Posterior cingulate gyrus (tissue), 11 donors: Measurements from ENCODE around the gene MAP3K20.
A peak's percentile ranks its signal among the peaks of the same experiment; 100 is the strongest.
"Not testable (repeated sequence)": the region's sequence is repeated elsewhere in the genome, so short reads cannot be mapped to it uniquely, and the experiment has no call there.

Experiments
- DNase-seq, 10 donors: peaks; one replicate each; pipeline versions ENCODE4 v3.0.0 to v3.0.0-alpha.2; 2020 to 2021; ENCODE audit warnings: mixed read lengths in 3 of 10
- intact Hi-C: fragments of 100-400 bp; cut with DNase I; formaldehyde crosslinking; loops from one replicate; pipeline ENCODE4 v1.15.1; 2023

MAP3K20 gene

GRCh38 chr2:173075781-173076580 lies at the start of gene MAP3K20:
TSS of gene MAP3K20 (plus strand) at chr2:173075846. CDS start at chr2:173091032, 15,186 bp downstream.
- DNase-seq, result peak; percentile 25 to 91 (median 60)
- intact Hi-C loops, result no loop called here

- intact Hi-C loops, result loop anchor here (5.0 kb wide), 1 partner anchor 1316 kb away; no protein-coding TSS in a partner anchor
- no peak for DNase-seq
Measured at GRCh38 chr2:173026479-173026878, 49.2 kb upstream of the MAP3K20 start.

- intact Hi-C loops, result loop anchor here (1.0 to 5.0 kb wide), 2 partner anchors 183 to 1315 kb away; no protein-coding TSS in a partner anchor
- DNase-seq, result peak in 9 of 10 donors; percentile 34 to 94 (median 79)
Measured at GRCh38 chr2:173027181-173028128, 48.2 kb upstream of the MAP3K20 start.

- no peak for DNase-seq
- intact Hi-C loops, result loop anchor here (5.0 kb wide), 1 partner anchor 1314 kb away; no protein-coding TSS in a partner anchor
Measured at GRCh38 chr2:173028141-173028540, 47.5 kb upstream of the MAP3K20 start.

GRCh38 chr2:173028671-173029070 lies 47.0 kb upstream of the MAP3K20 start:
- DNase-seq, result no peak
- intact Hi-C loops, result loop anchor here (5.0 kb wide), 1 partner anchor 1314 kb away; no protein-coding TSS in a partner anchor

GRCh38 chr2:173030561-173031490 lies 44.8 kb upstream of the MAP3K20 start:
- intact Hi-C loops, result no loop called here
- peak in 1 of 10 donors; percentile 23 for DNase-seq

GRCh38 chr2:173032032-173032431 lies 43.6 kb upstream of the MAP3K20 start:
- intact Hi-C loops, result no loop called here
- DNase-seq, result no peak

- intact Hi-C loops, result no loop called here
Measured at GRCh38 chr2:173033084-173033483, 42.6 kb upstream of the MAP3K20 start.

GRCh38 chr2:173034143-173034542 lies 41.5 kb upstream of the MAP3K20 start:
- intact Hi-C loops, result no loop called here
- DNase-seq, result no peak

More at GRCh38 chr2:173033084-173033483, 42.6 kb upstream of the MAP3K20 start:
- DNase-seq, result no peak

- intact Hi-C loops, result no loop called here
- DNase-seq, result no peak
Measured at GRCh38 chr2:173037245-173038120, 38.2 kb upstream of the MAP3K20 start.

- DNase-seq, intact Hi-C loops: not testable (repeated sequence)
Measured at GRCh38 chr2:173038257-173038656, 37.4 kb upstream of the MAP3K20 start.

GRCh38 chr2:173040729-173041128 lies 34.9 kb upstream of the MAP3K20 start:
- intact Hi-C loops, result no loop called here
- DNase-seq, result no peak

GRCh38 chr2:173043476-173043875 lies 32.2 kb upstream of the MAP3K20 start:
- intact Hi-C loops, result no loop called here
- DNase-seq, result peak in 2 of 10 donors; percentile 12 to 14

GRCh38 chr2:173043897-173044519 lies 31.6 kb upstream of the MAP3K20 start:
- no peak for DNase-seq
- intact Hi-C loops, result no loop called here

- intact Hi-C loops, result no loop called here
- DNase-seq, result no peak
Measured at GRCh38 chr2:173044686-173045085, 31.0 kb upstream of the MAP3K20 start.

- no peak for DNase-seq
- intact Hi-C loops, result no loop called here
Measured at GRCh38 chr2:173045181-173045580, 30.5 kb upstream of the MAP3K20 start.

- intact Hi-C loops, result no loop called here
- no peak for DNase-seq
Measured at GRCh38 chr2:173048522-173048896, 27.1 kb upstream of the MAP3K20 start.

GRCh38 chr2:173048897-173049661 lies 26.6 kb upstream of the MAP3K20 start:
- DNase-seq, result no peak
- intact Hi-C loops, result no loop called here
